A375 (cell line): ENCODE data around the gene EPB41L4A. TPM values are rescaled to one million over a fixed set of nuclear protein-coding genes. Genes with fewer than 3 reads are reported as not detected.

Experiments used
- small RNA-seq: library from RNA; depleted of rRNA; stranded (forward); fragments of <200 nt; gene quantifications from one replicate; pipeline ENCODE3, GENCODE V24; 2014
- total RNA-seq: library from RNA; depleted of rRNA; stranded (reverse); fragments of >200 nt; shearing (Covaris generic); gene quantifications from 2 replicates; pipeline ENCODE4 v1.2.3, GENCODE V29; 2014; rRNA removed

The EPB41L4A gene
- not detected in 2 replicates for total RNA-seq

GRCh38 chr5:112419164-112419985 is at the start of gene EPB41L4A:
Gene EPB41L4A (minus strand): TSS chr5:112419277. CDS start chr5:112419039, 238 bp downstream.

Small RNA genes within 50 kb of the gene (small RNA-seq; reads per million reads assigned to genes)
- gene AC010265.1 (not detected), gene HMGB3P16 (not detected), gene SNORA13 (2.4 reads per million, percentile 76 among the genes with 10 or more reads in this experiment)
